ENCODE measurements around the gene FLT3.

GRCh38 chr13:28049880-28050875 lies 50.2 kb downstream of the FLT3 start:
- TF ChIP-seq CTCF (IDR thresholded peaks at IDR 0.05) (no peak), POLR2A (IDR thresholded peaks at IDR 0.05) (no peak)

All from adrenal gland (tissue), 5 donors.